Type B pancreatic cell (in vitro differentiated cells): Measurements from ENCODE around the gene WIPF1. TPM values are rescaled to one million over a fixed set of nuclear protein-coding genes. Genes with fewer than 3 reads are reported as not detected.

ENCODE experiments used
- DNase-seq: peaks from one replicate; pipeline ENCODE4 v3.0.0; 2021; ENCODE audit warnings: mixed read lengths; ENCODE audit not compliant: unreplicated experiment; ENCODE audit errors: extremely low spot score
- H3K27ac Mint-ChIP-seq: 2 replicates; pipeline ENCODE4 v1.8.0; 2021; ENCODE audit warnings: mild to moderate bottlenecking, mixed read lengths
- H3K27me3 Mint-ChIP-seq: 2 replicates; pipeline ENCODE4 v1.8.0; 2021; ENCODE audit warnings: mixed read lengths
- H3K36me3 Mint-ChIP-seq: 2 replicates; pipeline ENCODE4 v1.8.0; 2021; ENCODE audit warnings: mixed read lengths
- H3K4me1 Mint-ChIP-seq: one replicate; pipeline ENCODE4 v1.8.0; 2021; ENCODE audit warnings: mixed read lengths; ENCODE audit not compliant: unreplicated experiment
- H3K4me3 Mint-ChIP-seq: 2 replicates; pipeline ENCODE4 v1.8.0; 2021; ENCODE audit warnings: mild to moderate bottlenecking, mixed read lengths
- H3K9me3 Mint-ChIP-seq: 2 replicates; pipeline ENCODE4 v1.8.0; 2021; ENCODE audit warnings: mixed read lengths
- CTCF ChIP-seq: fragments of 200-600 bp; sonication (generic); conservative IDR thresholded peaks from 2 replicates; pipeline ENCODE4 v1.5.0; 2021; ENCODE audit warnings: antibody characterized with exemption, mild to moderate bottlenecking
- total RNA-seq: library from RNA; stranded (reverse); gene quantifications from 2 replicates; pipeline ENCODE4 v1.2.1, GENCODE V29; 2021; ENCODE audit warnings: low replicate concordance

WIPF1 gene
- total RNA-seq, 1 donor from 2014 or later = 19.2 TPM

GRCh38 chr2:174611854-174612253 is 14.2 kb upstream of the WIPF1 start:
- DNase-seq = no peak
- no peaks in the 10 kb centered on the region for H3K9me3 Mint-ChIP-seq
- H3K27ac Mint-ChIP-seq = no peak overlapping the region
- H3K4me3 Mint-ChIP-seq = no peak overlapping the region
- H3K27me3 Mint-ChIP-seq = no peaks in the 10 kb centered on the region
- peaks cover 6% of the 10 kb centered on the region for H3K4me1 Mint-ChIP-seq
- no peak for TF ChIP-seq CTCF
- no peaks in the 10 kb centered on the region for H3K36me3 Mint-ChIP-seq

GRCh38 chr2:174611006-174611405 is 13.4 kb upstream of the WIPF1 start:
- no peak overlapping the region for H3K27ac Mint-ChIP-seq
- no peaks in the 10 kb centered on the region for H3K36me3 Mint-ChIP-seq
- no peak overlapping the region for H3K4me3 Mint-ChIP-seq
- no peaks in the 10 kb centered on the region for H3K9me3 Mint-ChIP-seq
- no peak for TF ChIP-seq CTCF
- DNase-seq = no peak
- H3K27me3 Mint-ChIP-seq = no peaks in the 10 kb centered on the region
- H3K4me1 Mint-ChIP-seq = peaks cover 8% of the 10 kb centered on the region

GRCh38 chr2:174610243-174610995 is 12.8 kb upstream of the WIPF1 start:
- Mint-ChIP-seq H3K27ac (no peak overlapping the region), H3K4me1 (peaks cover 8% of the 10 kb centered on the region), H3K9me3 (no peaks in the 10 kb centered on the region), H3K27me3 (no peaks in the 10 kb centered on the region), H3K36me3 (no peaks in the 10 kb centered on the region), H3K4me3 (no peak overlapping the region)
- no peak for TF ChIP-seq CTCF
- no peak for DNase-seq

- Mint-ChIP-seq H3K27me3 (no peaks in the 10 kb centered on the region), H3K4me1 (peaks cover 8% of the 10 kb centered on the region), H3K9me3 (no peaks in the 10 kb centered on the region), H3K36me3 (no peaks in the 10 kb centered on the region), H3K4me3 (no peak overlapping the region), H3K27ac (no peak overlapping the region)
- TF ChIP-seq CTCF = no peak
- DNase-seq = no peak
Observed at GRCh38 chr2:174609261-174609660, 11.7 kb upstream of the WIPF1 start.

GRCh38 chr2:174608866-174609214 is 11.2 kb upstream of the WIPF1 start:
- H3K9me3 Mint-ChIP-seq = no peaks in the 10 kb centered on the region

More at GRCh38 chr2:174608866-174609214, 11.2 kb upstream of the WIPF1 start:
- no peak for DNase-seq
- H3K36me3 Mint-ChIP-seq = no peaks in the 10 kb centered on the region
- H3K27me3 Mint-ChIP-seq = no peaks in the 10 kb centered on the region
- no peak overlapping the region for H3K4me3 Mint-ChIP-seq
- H3K27ac Mint-ChIP-seq = no peak overlapping the region
- H3K4me1 Mint-ChIP-seq = peaks cover 8% of the 10 kb centered on the region
- no peak for TF ChIP-seq CTCF
